DND-41 (cell line): ENCODE results near the gene LYSET.
A peak's percentile ranks its signal among the peaks of the same experiment; 100 is the strongest.

Experiments used
- ATAC-seq: fragments of 200-7000 bp; cut with Tn5 transposase; 3 replicates; pipeline ENCODE4 v1.9.1; 2021; ENCODE audit warnings: low read depth; ENCODE audit not compliant: insufficient read depth
- DNase-seq: peaks from one replicate; pipeline ENCODE4 v3.0.0-alpha.2; 2020
- H2AFZ ChIP-seq: 2 replicates; pipeline ENCODE4 v1.6.0; 2012; ENCODE audit warnings: low read depth, low read length
- H3K27ac ChIP-seq: 2 replicates; pipeline ENCODE4 v1.5.1; 2012; ENCODE audit warnings: low read length, inconsistent platforms
- H3K27me3 ChIP-seq: fragments of 200-600 bp; sonication (generic); 2 replicates; pipeline ENCODE4 v1.6.0; 2012; ENCODE audit warnings: low read length, mild to moderate bottlenecking, inconsistent platforms; ENCODE audit not compliant: insufficient read depth, poor library complexity
- H3K36me3 ChIP-seq: 2 replicates; pipeline ENCODE4 v1.5.1; 2012; ENCODE audit warnings: low read length, inconsistent platforms; ENCODE audit not compliant: insufficient read depth
- H3K4me1 ChIP-seq: 2 replicates; pipeline ENCODE4 v1.5.1; 2012; ENCODE audit warnings: mild to moderate bottlenecking, low read length; ENCODE audit not compliant: insufficient read depth
- H3K4me2 ChIP-seq: 2 replicates; pipeline ENCODE4 v1.6.0; 2012; ENCODE audit warnings: mild to moderate bottlenecking, moderate library complexity, low read length, inconsistent platforms; ENCODE audit not compliant: insufficient read depth
- H3K4me3 ChIP-seq, 2 experiments: fragments of 200-600 bp in 1 of 2; shearing (Covaris generic) in 1 of 2; 2 replicates each; pipeline ENCODE4 v1.5.1; 2012 to 2016; ENCODE audit warnings: inconsistent platforms in 2 of 2, low read length in 2 of 2, mild to moderate bottlenecking in 2 of 2, low read depth in 1 of 2, moderate library complexity in 1 of 2
- H3K79me2 ChIP-seq: 2 replicates; pipeline ENCODE4 v1.6.0; 2012; ENCODE audit warnings: low read length, inconsistent platforms; ENCODE audit not compliant: insufficient read depth
- H3K9ac ChIP-seq: 2 replicates; pipeline ENCODE4 v1.6.0; 2012; ENCODE audit warnings: low read depth, mild to moderate bottlenecking, inconsistent platforms, low read length, moderate library complexity
- H3K9me3 ChIP-seq: 2 replicates; pipeline ENCODE4 v1.5.1; 2012; ENCODE audit warnings: low read length, moderate library complexity, mild to moderate bottlenecking, inconsistent platforms; ENCODE audit not compliant: insufficient read depth, severe bottlenecking
- H4K20me1 ChIP-seq: 2 replicates; pipeline ENCODE4 v1.6.0; 2012; ENCODE audit warnings: low read length; ENCODE audit not compliant: insufficient read depth
- EZH2 ChIP-seq: IDR thresholded peaks from 3 replicates; pipeline ENCODE4 v1.6.1; 2012; ENCODE audit warnings: borderline replicate concordance, low read depth, mild to moderate bottlenecking, moderate library complexity, low read length, inconsistent platforms; ENCODE audit not compliant: severe bottlenecking
- TF ChIP-seq, protein P1 (sequence below): IDR thresholded peaks from 2 replicates; pipeline ENCODE4 v1.5.1; 2012; ENCODE audit warnings: borderline replicate concordance, low read length, moderate library complexity, mild to moderate bottlenecking; ENCODE audit not compliant: poor library complexity, severe bottlenecking; ENCODE audit errors: extremely low read depth

Gene LYSET

DNA sequence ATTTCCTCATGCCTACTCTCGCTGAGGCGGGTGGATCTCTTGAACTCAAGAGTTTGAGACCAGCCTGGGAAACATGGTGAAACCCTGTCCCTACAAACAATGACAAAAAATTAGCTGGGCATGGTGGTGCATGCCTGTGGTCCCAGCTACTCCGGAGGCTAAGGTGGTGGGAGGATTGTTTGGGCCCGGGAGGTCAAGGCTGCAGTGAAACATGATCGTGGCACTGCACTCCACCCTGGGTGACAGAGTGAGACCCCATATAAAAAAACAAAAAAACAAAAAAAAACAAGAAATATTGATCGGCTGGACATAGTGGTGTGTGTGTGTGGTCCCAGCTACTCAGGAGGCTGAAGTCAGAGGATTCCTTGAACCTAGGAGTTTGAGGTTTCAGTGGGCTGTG, 9.6 kb upstream of the LYSET start:
- no peak overlapping the region for H3K9ac ChIP-seq
- no peak for DNase-seq

DNA sequence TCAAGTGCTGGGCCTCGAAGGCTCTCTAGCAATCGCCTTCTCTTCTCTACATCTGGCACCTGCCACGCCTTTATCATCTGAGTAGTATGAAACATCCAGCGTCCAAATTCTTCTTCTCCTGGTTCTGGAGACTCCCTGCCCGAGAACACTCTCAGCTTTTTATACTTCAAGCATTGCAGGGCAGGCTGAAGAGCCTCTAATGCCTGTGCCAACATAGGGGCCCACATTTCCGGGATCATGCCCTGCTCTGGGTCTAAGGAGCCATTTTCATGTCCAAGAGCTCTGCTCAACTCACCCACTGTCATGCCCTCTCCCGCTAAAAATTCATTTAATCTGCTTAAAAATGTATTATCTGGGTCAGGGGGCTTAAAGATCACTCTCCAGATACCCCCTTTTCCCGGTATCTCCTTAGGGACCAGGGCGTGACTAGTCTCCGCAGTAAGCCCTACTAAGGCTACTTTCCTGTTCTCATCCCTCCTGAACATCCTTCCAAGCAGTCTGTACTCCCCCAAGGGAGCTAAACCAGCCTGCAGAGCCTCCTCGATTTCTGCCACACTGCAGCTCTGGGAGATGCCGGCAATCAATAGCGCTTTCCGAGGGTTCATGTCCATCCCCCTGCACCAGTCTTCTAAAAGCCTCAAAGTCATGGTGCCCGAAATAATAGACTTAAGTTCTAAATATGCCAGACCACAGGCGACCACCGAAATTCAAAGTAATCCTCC, 1.4 kb upstream of the LYSET start:
- H3K9me3 ChIP-seq = no peaks in the 10 kb centered on the region
- H3K4me2 ChIP-seq = peak overlapping the region; percentile 78
- H3K27ac ChIP-seq = peak overlapping the region; percentile 96
- H2AFZ ChIP-seq = peak overlapping the region; percentile 95
- H4K20me1 ChIP-seq = peaks cover 32% of the 10 kb centered on the region
- peaks cover 36% of the 10 kb centered on the region for H3K36me3 ChIP-seq
- H3K27me3 ChIP-seq = no peaks in the 10 kb centered on the region
- peaks cover 50% of the 10 kb centered on the region for H3K79me2 ChIP-seq
- H3K4me3 ChIP-seq = peak overlapping the region; percentile 85 to 99
- no peak for ATAC-seq
- TF ChIP-seq, protein P1, sequence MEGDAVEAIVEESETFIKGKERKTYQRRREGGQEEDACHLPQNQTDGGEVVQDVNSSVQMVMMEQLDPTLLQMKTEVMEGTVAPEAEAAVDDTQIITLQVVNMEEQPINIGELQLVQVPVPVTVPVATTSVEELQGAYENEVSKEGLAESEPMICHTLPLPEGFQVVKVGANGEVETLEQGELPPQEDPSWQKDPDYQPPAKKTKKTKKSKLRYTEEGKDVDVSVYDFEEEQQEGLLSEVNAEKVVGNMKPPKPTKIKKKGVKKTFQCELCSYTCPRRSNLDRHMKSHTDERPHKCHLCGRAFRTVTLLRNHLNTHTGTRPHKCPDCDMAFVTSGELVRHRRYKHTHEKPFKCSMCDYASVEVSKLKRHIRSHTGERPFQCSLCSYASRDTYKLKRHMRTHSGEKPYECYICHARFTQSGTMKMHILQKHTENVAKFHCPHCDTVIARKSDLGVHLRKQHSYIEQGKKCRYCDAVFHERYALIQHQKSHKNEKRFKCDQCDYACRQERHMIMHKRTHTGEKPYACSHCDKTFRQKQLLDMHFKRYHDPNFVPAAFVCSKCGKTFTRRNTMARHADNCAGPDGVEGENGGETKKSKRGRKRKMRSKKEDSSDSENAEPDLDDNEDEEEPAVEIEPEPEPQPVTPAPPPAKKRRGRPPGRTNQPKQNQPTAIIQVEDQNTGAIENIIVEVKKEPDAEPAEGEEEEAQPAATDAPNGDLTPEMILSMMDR = no peak
- no peak for TF ChIP-seq EZH2
- H3K9ac ChIP-seq = peak overlapping the region; percentile 99
- peaks cover 25% of the 10 kb centered on the region for H3K4me1 ChIP-seq
- peak; percentile 32 for DNase-seq

More for the DNA sequence above, 9.6 kb upstream of the LYSET start:
- no peaks in the 10 kb centered on the region for H3K4me1 ChIP-seq
- no peak overlapping the region for H3K4me3 ChIP-seq
- H3K27ac ChIP-seq = no peak overlapping the region
- H3K27me3 ChIP-seq = no peaks in the 10 kb centered on the region
- H3K4me2 ChIP-seq = no peak overlapping the region
- no peaks in the 10 kb centered on the region for H3K9me3 ChIP-seq
- H4K20me1 ChIP-seq = no peaks in the 10 kb centered on the region
- no peak overlapping the region for H2AFZ ChIP-seq
- H3K79me2 ChIP-seq = no peaks in the 10 kb centered on the region
- no peak for ATAC-seq
- TF ChIP-seq EZH2 = no peak
- TF ChIP-seq, protein P1 = no peak
- no peaks in the 10 kb centered on the region for H3K36me3 ChIP-seq

DNA sequence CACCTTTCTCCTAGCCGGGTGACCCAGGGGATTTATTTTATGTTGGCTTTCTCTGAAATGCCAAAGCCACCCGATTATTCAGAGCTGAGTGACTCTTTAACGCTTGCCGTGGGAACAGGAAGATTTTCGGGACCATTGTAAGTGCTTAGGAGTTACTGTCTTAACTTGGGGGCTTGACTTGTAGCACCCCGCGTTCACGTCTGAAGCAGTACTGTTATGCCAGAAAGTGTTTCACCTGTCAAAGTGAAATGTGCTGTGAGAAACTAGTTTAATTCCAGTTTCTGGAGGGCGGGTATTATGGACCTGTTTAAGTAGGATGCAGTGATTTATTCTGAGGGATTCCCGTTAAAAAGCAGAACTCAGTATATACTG, 218 bp downstream of the LYSET start:
- peaks cover 50% of the 10 kb centered on the region for H3K79me2 ChIP-seq
- no peak for DNase-seq
- H3K36me3 ChIP-seq = peaks cover 41% of the 10 kb centered on the region
- no peak for TF ChIP-seq EZH2
- TF ChIP-seq, protein P1 = no peak
- H3K27ac ChIP-seq = peak overlapping the region; percentile 80
- H2AFZ ChIP-seq = peak overlapping the region; percentile 83
- H4K20me1 ChIP-seq = peaks cover 32% of the 10 kb centered on the region
- peaks cover 25% of the 10 kb centered on the region for H3K4me1 ChIP-seq
- peak overlapping the region; percentile 85 to 99 for H3K4me3 ChIP-seq
- peak overlapping the region; percentile 83 for H3K4me2 ChIP-seq
- H3K9ac ChIP-seq = peak overlapping the region; percentile 99
- no peaks in the 10 kb centered on the region for H3K9me3 ChIP-seq
- no peaks in the 10 kb centered on the region for H3K27me3 ChIP-seq
- no peak for ATAC-seq
